Stimulated activated CD8-positive, alpha-beta memory T cell treated with anti-CD3 and anti-CD28 coated beads, Interleukin-12 subunit alpha, Interleukin-12 subunit beta, amount 100 ng/mL, for 1 hour (primary cell): ENCODE measurements around the gene FARSB.

ENCODE experiments used
- DNase-seq: peaks from one replicate; pipeline ENCODE4 v3.0.0-alpha.2; 2020; ENCODE audit warnings: low read depth

Gene FARSB

GRCh38 chr2:222663479-222663878, 7.6 kb upstream of the FARSB start:
- DNase-seq = no peak

- DNase-seq = no peak
These were observed 894 bp upstream of the FARSB start for GRCh38 chr2:222656526-222657446.

GRCh38 chr2:222653280-222653679, 2.6 kb downstream of the FARSB start:
- DNase-seq = no peak

GRCh38 chr2:222652491-222653255, 3.2 kb downstream of the FARSB start:
- DNase-seq = no peak

- DNase-seq = no peak
These were observed 4.0 kb downstream of the FARSB start for GRCh38 chr2:222651718-222652418.

- no peak for DNase-seq
These were observed 6.1 kb downstream of the FARSB start for GRCh38 chr2:222649801-222650200.

- DNase-seq = no peak
These were observed 9.9 kb downstream of the FARSB start for GRCh38 chr2:222646008-222646407.

- no peak for DNase-seq
These were observed 12.8 kb downstream of the FARSB start for GRCh38 chr2:222643134-222643533.

GRCh38 chr2:222641336-222641735, 14.6 kb downstream of the FARSB start:
- DNase-seq = no peak

GRCh38 chr2:222637067-222637466, 18.8 kb downstream of the FARSB start:
- no peak for DNase-seq

- no peak for DNase-seq
These were observed 20.6 kb downstream of the FARSB start for GRCh38 chr2:222635295-222635694.

GRCh38 chr2:222627764-222628163, 28.1 kb downstream of the FARSB start:
- DNase-seq = no peak

GRCh38 chr2:222623756-222624309, 32.1 kb downstream of the FARSB start:
- no peak for DNase-seq

GRCh38 chr2:222622910-222623309, 33.0 kb downstream of the FARSB start:
- no peak for DNase-seq

GRCh38 chr2:222621893-222622292, 34.0 kb downstream of the FARSB start:
- no peak for DNase-seq

- DNase-seq = no peak
These were observed 40.6 kb downstream of the FARSB start for GRCh38 chr2:222615320-222615719.

- DNase-seq = no peak
These were observed 42.1 kb downstream of the FARSB start for GRCh38 chr2:222613715-222614331.

- DNase-seq = no peak
These were observed 44.2 kb downstream of the FARSB start for GRCh38 chr2:222611684-222612083.

GRCh38 chr2:222610746-222611145, 45.1 kb downstream of the FARSB start:
- no peak for DNase-seq

- DNase-seq = no peak
These were observed 46.5 kb downstream of the FARSB start for GRCh38 chr2:222609381-222609780.

GRCh38 chr2:222608081-222608480, 47.8 kb downstream of the FARSB start:
- no peak for DNase-seq

GRCh38 chr2:222606306-222606705, 49.6 kb downstream of the FARSB start:
- no peak for DNase-seq
